GM12878 (cell line): ENCODE results near the gene CLDN7. TPM values are rescaled to one million over a fixed set of nuclear protein-coding genes. Genes with fewer than 3 reads are reported as not detected.

Experiments
- ATAC-seq: fragments of 200-7000 bp; cut with Tn5 transposase; 3 replicates; pipeline ENCODE4 v1.9.1; 2020; ENCODE audit warnings: mild to moderate bottlenecking, moderate library complexity
- BruUV-seq: library from RNA; stranded (reverse); fragments of 400-500 nt; replicated peaks from 2 replicates; lab custom pipeline; 2021; lab: Mats Ljungman, UMichigan
- CTCF ChIA-PET: fragments of 300-600 bp; sonication (Branson Sonifier 250); formaldehyde crosslinking; extraction: SDS; loops from one replicate; lab custom pipeline; 2021; ENCODE audit warnings: inconsistent platforms; lab: Yijun Ruan, JAX
- POLR2A ChIA-PET: fragments of 350-600 bp; formaldehyde crosslinking; extraction: SDS; loops from one replicate; lab custom pipeline; 2021; ENCODE audit warnings: inconsistent platforms; lab: Charles Lee
- RAD21 ChIA-PET: fragments of 300-600 bp; sonication (Branson Sonifier 250); formaldehyde crosslinking; loops from one replicate; lab custom pipeline; 2023; ENCODE audit warnings: antibody characterized with exemption; ENCODE audit not compliant: unreplicated experiment; lab: Charles Lee
- SMC1A ChIA-PET: fragments of 300-600 bp; sonication (Branson Sonifier 250); formaldehyde crosslinking; loops from one replicate; lab custom pipeline; 2023; ENCODE audit not compliant: unreplicated experiment, uncharacterized antibody; lab: Charles Lee
- DNase-seq: peaks from one replicate; pipeline ENCODE4 v3.0.0-alpha.2; 2011; ENCODE audit warnings: low read depth, low spot score
- FAIRE-seq: peaks from 3 replicates; lab custom pipeline; 2011; peaks lifted over from hg19 to GRCh38; lab: Jason Lieb, UNC
- H2AFZ ChIP-seq: 2 replicates; pipeline ENCODE4 v1.6.0; 2011; ENCODE audit warnings: low read depth, low read length, control low read depth; ENCODE audit not compliant: control insufficient read depth
- H3K27ac ChIP-seq: 2 replicates; pipeline ENCODE4 v1.5.1; 2011; ENCODE audit warnings: control low read depth; ENCODE audit not compliant: control insufficient read depth, insufficient read depth
- H3K27me3 ChIP-seq, 2 experiments: replicated peaks in 1 of 2; 2 replicates each; pipeline versions ENCODE4 v1.6.0 to v1.6.1; 2011; ENCODE audit warnings: low read length in 1 of 2; ENCODE audit not compliant: control insufficient read depth in 2 of 2, insufficient read depth in 2 of 2
- H3K36me3 ChIP-seq, 2 experiments: 2 replicates each; pipeline ENCODE4 v1.5.1; 2011; ENCODE audit warnings: low read length in 1 of 2; ENCODE audit not compliant: control insufficient read depth in 2 of 2, insufficient read depth in 2 of 2
- H3K4me1 ChIP-seq: 2 replicates; pipeline ENCODE4 v1.6.1; 2011; ENCODE audit warnings: mild to moderate bottlenecking, low read length, moderate library complexity, mixed read lengths; ENCODE audit not compliant: control insufficient read depth, insufficient read depth
- H3K4me2 ChIP-seq: 2 replicates; pipeline ENCODE4 v1.6.0; 2011; ENCODE audit warnings: control low read depth; ENCODE audit not compliant: control insufficient read depth, insufficient read depth
- H3K4me3 ChIP-seq: fragments of 200-600 bp; sonication (generic); 2 replicates; pipeline ENCODE4 v1.5.1; 2016
- H3K79me2 ChIP-seq: 2 replicates; pipeline ENCODE4 v1.6.0; 2011; ENCODE audit warnings: low read length; ENCODE audit not compliant: control insufficient read depth, insufficient read depth
- H3K9ac ChIP-seq: 2 replicates; pipeline ENCODE4 v1.8.0; 2011; ENCODE audit warnings: low read length, control low read depth, mixed read lengths; ENCODE audit not compliant: control insufficient read depth, insufficient read depth
- H3K9me3 ChIP-seq: replicated peaks from 3 replicates; pipeline ENCODE4 v1.5.1; 2011; ENCODE audit warnings: mild to moderate bottlenecking, low read length; ENCODE audit not compliant: control insufficient read depth, insufficient read depth
- H4K20me1 ChIP-seq: 2 replicates; pipeline ENCODE4 v1.6.0; 2011; ENCODE audit not compliant: control insufficient read depth, insufficient read depth
- ATF7 ChIP-seq: fragments of 450-650 bp; IDR thresholded peaks from 2 replicates; pipeline ENCODE4 v1.6.1; 2016; ENCODE audit warnings: low read depth, mild to moderate bottlenecking
- CTCF ChIP-seq, 3 experiments: IDR thresholded peaks in 2 of 3; conservative IDR thresholded peaks in 1 of 3; 2 replicates each; pipeline ENCODE4 v1.5.1; 2011; ENCODE audit warnings: low read depth in 3 of 3, low read length in 3 of 3, mild to moderate bottlenecking in 3 of 3, control low read depth in 2 of 3, moderate library complexity in 2 of 3, inconsistent platforms in 1 of 3, mixed read lengths in 1 of 3; ENCODE audit not compliant: control insufficient read depth in 2 of 3, insufficient read depth in 1 of 3; ENCODE audit errors: extremely low read depth in 1 of 3
- CUX1 ChIP-seq: IDR thresholded peaks from 2 replicates; pipeline ENCODE4 v1.6.1; 2012; ENCODE audit warnings: improper control_type of control experiment, low read depth, low read length; ENCODE audit not compliant: insufficient replicate concordance
- ELK1 ChIP-seq: IDR thresholded peaks from 2 replicates; pipeline ENCODE4 v1.6.1; 2012; ENCODE audit warnings: low read depth, low read length, improper control_type of control experiment
- FOXM1 ChIP-seq: IDR thresholded peaks from 2 replicates; pipeline ENCODE4 v1.6.1; 2012; ENCODE audit warnings: low read depth, mild to moderate bottlenecking, inconsistent platforms, low read length, moderate library complexity
- IKZF1 ChIP-seq: fragments of 450-650 bp; conservative IDR thresholded peaks from 2 replicates; pipeline ENCODE4 v1.6.1; 2017; ENCODE audit warnings: antibody characterized with exemption, mild to moderate bottlenecking
- NR2F1 ChIP-seq: fragments of 450-650 bp; conservative IDR thresholded peaks from 2 replicates; pipeline ENCODE4 v1.6.1; 2017; ENCODE audit warnings: mild to moderate bottlenecking
- RAD21 ChIP-seq: IDR thresholded peaks from 2 replicates; pipeline ENCODE4 v1.6.1; 2011; ENCODE audit warnings: mild to moderate bottlenecking, low read depth, low read length, moderate library complexity; ENCODE audit not compliant: insufficient read depth
- RAD51 ChIP-seq: fragments of 450-650 bp; IDR thresholded peaks from 2 replicates; pipeline ENCODE4 v1.6.1; 2016; ENCODE audit warnings: moderate library complexity, mild to moderate bottlenecking, inconsistent platforms
- RB1 ChIP-seq: fragments of 450-650 bp; formaldehyde crosslinking; IDR thresholded peaks from 2 replicates; pipeline ENCODE4 v1.6.1; 2017; ENCODE audit warnings: mild to moderate bottlenecking, borderline replicate concordance
- RFX5 ChIP-seq: IDR thresholded peaks from 2 replicates; pipeline ENCODE4 v1.6.1; 2011; ENCODE audit warnings: low read depth, low read length, improper control_type of control experiment
- SREBF2 ChIP-seq: IDR thresholded peaks from 2 replicates; pipeline ENCODE4 v1.6.1; 2012; ENCODE audit warnings: mild to moderate bottlenecking, low read length
- TCF12 ChIP-seq: IDR thresholded peaks from 2 replicates; pipeline ENCODE4 v1.6.1; 2011; ENCODE audit warnings: low read depth, mild to moderate bottlenecking, low read length
- WRNIP1 ChIP-seq: IDR thresholded peaks from 2 replicates; pipeline ENCODE4 v1.6.1; 2011; ENCODE audit warnings: low read depth, low read length, improper control_type of control experiment, borderline replicate concordance
- YBX1 ChIP-seq: fragments of 450-650 bp; IDR thresholded peaks from 2 replicates; pipeline ENCODE4 v1.6.1; 2016; ENCODE audit warnings: antibody characterized with exemption
- WGBS: methylation state at CpG from one replicate; pipeline ENCODE4 v1.1.6; 2016; ENCODE audit warnings: low lambda C conversion rate; ENCODE audit not compliant: insufficient replicate concordance, insufficient coverage; ENCODE audit errors: missing lambda C conversion rate; 5-methylcytosine and 5-hydroxymethylcytosine counted together
- in situ Hi-C: fragments of 300-500 bp; cut with MboI; formaldehyde crosslinking; loops from 9 replicates; pipeline ENCODE4 v1.14.3; 2018; ENCODE audit warnings: mixed read lengths
- intact Hi-C: fragments of 100-400 bp; cut with micrococcal nuclease; formaldehyde crosslinking; loops from one replicate; pipeline ENCODE4 v1.14.2; 2022; ENCODE audit not compliant: unreplicated experiment
- polyA plus RNA-seq, 11 experiments: library from polyadenylated mRNA; depleted of rRNA in 4 of 11; unstranded in 6 of 11; stranded (reverse) in 5 of 11; fragments of >200 nt; fragmentation: Nextera tagmentation in 4 of 11; fragmentation: Illumina TruSeq in 1 of 11; extraction: Ambion mirVana in 4 of 11; extraction: Trizol in 1 of 11; gene quantifications; 1 replicate in 1 of 11; 2 replicates in 10 of 11; pipeline versions ENCODE4 v1.2.1 to v1.2.3, GENCODE V29; 2011 to 2016; ENCODE audit warnings: inconsistent platforms in 2 of 11, missing spikeins in 2 of 11, low read depth in 1 of 11
- total RNA-seq, 4 experiments: library from RNA; depleted of rRNA in 3 of 4; stranded (reverse); fragments of >200 nt in 3 of 4; fragmentation: Illumina TruSeq in 1 of 4; extraction: Trizol in 1 of 4; gene quantifications; 2 replicates each; pipeline versions ENCODE4 v1.2.1 to v1.2.3, GENCODE V29; 2013 to 2021

CLDN7 gene
- total and polyA plus RNA-seq, 10 of the 15 experiments (the other 5 are each of a cell fraction or from before 2014, with no cell fraction given): 0.19 to 1.3 (median 0.36) TPM; not detected in 5

GRCh38 chr17:7218758-7219157, 43.5 kb downstream of the CLDN7 start:
- ATAC-seq (no peak), FAIRE-seq (no peak), DNase-seq (no peak)
- no TSS peak for BruUV-seq
- H3K4me1 ChIP-seq: peaks cover 19% of the 10 kb centered on the region
- H3K27ac ChIP-seq: no peak overlapping the region
- POLR2A ChIA-PET: interaction anchor here (1.0 to 5.9 kb wide), 6 partner anchors 15 to 119 kb away, joined by 3 to 60 read pairs (median 26); partner anchors contain the start of genes ACAP1, CTDNEP1, DVL2 and ELP5
- H4K20me1 ChIP-seq: no peaks in the 10 kb centered on the region
- in situ Hi-C loops: no loop called here
- no peaks in the 10 kb centered on the region for H3K9me3 ChIP-seq
- peaks cover 14% of the 10 kb centered on the region for H3K79me2 ChIP-seq
- SMC1A ChIA-PET: interaction anchor here (0.7 to 4.8 kb wide), 2 partner anchors 16 to 23 kb away, joined by 3 to 34 read pairs; partner anchors contain the start of genes DVL2 and GABARAP
- H3K9ac ChIP-seq: no peak overlapping the region
- H3K36me3 ChIP-seq: peaks cover 8 to 11% of the 10 kb centered on the region in 2 experiments
- H3K27me3 ChIP-seq: no peaks in the 10 kb centered on the region
- RAD21 ChIA-PET: interaction anchor here (1.4 to 3.2 kb wide), 3 partner anchors 22 to 86 kb away, joined by 4 to 51 read pairs (median 44); partner anchors contain the start of genes GABARAP and PHF23
- intact Hi-C loops: no loop called here
- 58% methylated on average over 6 of the region's 6 CpGs for WGBS
- H3K4me2 ChIP-seq: no peak overlapping the region; the same call in 1 of the 2 replicates
- CTCF ChIA-PET: interaction anchor here (2.6 to 5.1 kb wide), 3 partner anchors 14 to 173 kb away, joined by 17 to 60 read pairs (median 50); partner anchors contain the start of gene DVL2
- no peak overlapping the region for H3K4me3 ChIP-seq
- H2AFZ ChIP-seq: no peak overlapping the region
- no peak for TF ChIP-seq TCF12
- TF ChIP-seq NR2F1: no peak
- no peak for TF ChIP-seq RB1
- no peak for TF ChIP-seq WRNIP1
- no peak for TF ChIP-seq SREBF2
- no peak for TF ChIP-seq RAD21
- no peak for TF ChIP-seq YBX1
- TF ChIP-seq ELK1: no peak
- TF ChIP-seq IKZF1: no peak
- TF ChIP-seq RFX5: no peak
- TF ChIP-seq RAD51: no peak
- no peak for TF ChIP-seq CUX1
- TF ChIP-seq FOXM1: no peak
- TF ChIP-seq CTCF (IDR thresholded peaks at IDR 0.05 in 2 of 3, conservative IDR thresholded peaks at IDR 0.05 in 1 of 3; ENCODE audit: control insufficient read depth in 2 of 3, extremely low read depth in 1 of 3, insufficient read depth in 1 of 3, low read depth in 3 of 3, low read length in 3 of 3): no peak
- no peak for TF ChIP-seq ATF7
